GM23338 (cell line): ENCODE measurements around the gene PORCN. TPM values are rescaled to one million over a fixed set of nuclear protein-coding genes. Genes with fewer than 3 reads are reported as not detected.

Experiments used
- ATAC-seq: fragments of 200-7000 bp; cut with Tn5 transposase; 3 replicates; pipeline ENCODE4 v1.9.1; 2020
- DNase-seq: peaks from one replicate; pipeline ENCODE4 v3.0.0-alpha.2; 2015; ENCODE audit warnings: low spot score
- H2AFZ ChIP-seq: fragments of 200-600 bp; sonication (generic); 2 replicates; pipeline ENCODE4 v1.8.0; 2016; ENCODE audit warnings: antibody characterized with exemption, mild to moderate bottlenecking, moderate library complexity
- H3F3A ChIP-seq: fragments of 200-600 bp; sonication (generic); replicated peaks from 2 replicates; pipeline ENCODE4 v1.8.0; 2017; ENCODE audit warnings: antibody characterized with exemption, mixed run types, low read depth
- H3K27ac ChIP-seq: fragments of 200-600 bp; sonication (generic); 2 replicates; pipeline ENCODE4 v1.6.1; 2016; ENCODE audit warnings: low read depth
- H3K27me3 ChIP-seq: fragments of 200-600 bp; sonication (generic); 2 replicates; pipeline ENCODE4 v1.8.0; 2016; ENCODE audit warnings: mild to moderate bottlenecking, mixed run types, moderate library complexity; ENCODE audit not compliant: insufficient read depth
- H3K36me3 ChIP-seq: fragments of 200-600 bp; sonication (generic); 2 replicates; pipeline ENCODE4 v1.8.0; 2016; ENCODE audit warnings: mild to moderate bottlenecking; ENCODE audit not compliant: insufficient read depth
- H3K4me1 ChIP-seq: fragments of 200-600 bp; sonication (generic); 2 replicates; pipeline ENCODE4 v1.8.0; 2016; ENCODE audit warnings: mild to moderate bottlenecking, moderate library complexity; ENCODE audit not compliant: insufficient read depth
- H3K4me2 ChIP-seq: fragments of 200-600 bp; sonication (generic); 2 replicates; pipeline ENCODE4 v1.7.1; 2017; ENCODE audit warnings: mixed run types
- H3K4me3 ChIP-seq: fragments of 200-600 bp; sonication (generic); 2 replicates; pipeline ENCODE4 v1.6.1; 2016; ENCODE audit warnings: mixed run types
- H3K79me2 ChIP-seq: fragments of 200-600 bp; sonication (generic); replicated peaks from 2 replicates; pipeline ENCODE4 v1.8.0; 2017; ENCODE audit warnings: mild to moderate bottlenecking; ENCODE audit not compliant: insufficient read depth
- H3K9me2 ChIP-seq: fragments of 200-600 bp; sonication (generic); 2 replicates; pipeline ENCODE4 v1.8.0; 2017; ENCODE audit not compliant: insufficient read depth
- H4K20me1 ChIP-seq: fragments of 200-600 bp; sonication (generic); replicated peaks from 2 replicates; pipeline ENCODE4 v1.8.0; 2017; ENCODE audit warnings: mild to moderate bottlenecking; ENCODE audit not compliant: insufficient read depth
- H3K27ac Mint-ChIP-seq: 2 replicates; pipeline ENCODE4 v1.8.0; 2020; ENCODE audit warnings: inconsistent platforms, mild to moderate bottlenecking, moderate library complexity, mixed read lengths
- H3K27me3 Mint-ChIP-seq: 3 replicates; pipeline ENCODE4 v1.8.0; 2022; ENCODE audit warnings: low read depth, mild to moderate bottlenecking, moderate library complexity, mixed read lengths, inconsistent platforms; ENCODE audit not compliant: insufficient read depth, poor library complexity
- H3K36me3 Mint-ChIP-seq: 3 replicates; pipeline ENCODE4 v1.8.0; 2021; ENCODE audit warnings: low read depth, mild to moderate bottlenecking, inconsistent platforms, moderate library complexity, mixed read lengths
- H3K4me1 Mint-ChIP-seq: 3 replicates; pipeline ENCODE4 v1.8.0; 2020; ENCODE audit warnings: mild to moderate bottlenecking, inconsistent platforms, mixed read lengths
- H3K4me3 Mint-ChIP-seq: 3 replicates; pipeline ENCODE4 v1.8.0; 2021; ENCODE audit warnings: moderate library complexity, mild to moderate bottlenecking, inconsistent platforms, mixed read lengths
- H3K9me3 Mint-ChIP-seq: 3 replicates; pipeline ENCODE4 v1.8.0; 2020; ENCODE audit warnings: moderate library complexity, mild to moderate bottlenecking, inconsistent platforms, mixed read lengths
- CREB1 ChIP-seq: fragments of 250-450 bp; sonication (Bioruptor Pico); IDR thresholded peaks from 2 replicates; pipeline ENCODE4 v1.5.0; 2020; ENCODE audit warnings: low read depth, mild to moderate bottlenecking, moderate library complexity
- EZH2 ChIP-seq: fragments of 200-600 bp; sonication (generic); IDR thresholded peaks from one replicate; pipeline ENCODE4 v1.8.0; 2017; ENCODE audit warnings: antibody characterized with exemption, mild to moderate bottlenecking, low read depth; ENCODE audit not compliant: unreplicated experiment
- EZH2phosphoT487 ChIP-seq: fragments of 200-600 bp; sonication (generic); IDR thresholded peaks from one replicate; pipeline ENCODE4 v1.8.1; 2018; ENCODE audit warnings: antibody characterized with exemption; ENCODE audit not compliant: unreplicated experiment
- JUNB ChIP-seq: IDR thresholded peaks from one replicate; pipeline ENCODE4 v1.6.1; 2016; ENCODE audit warnings: antibody characterized with exemption; ENCODE audit not compliant: unreplicated experiment
- NANOG ChIP-seq: IDR thresholded peaks from 2 replicates; pipeline ENCODE4 v1.6.1; 2016; ENCODE audit warnings: antibody characterized with exemption, borderline replicate concordance
- POLR2AphosphoS5 ChIP-seq: IDR thresholded peaks from 2 replicates; pipeline ENCODE4 v1.6.1; 2016; ENCODE audit warnings: antibody characterized with exemption, low read depth
- STAT1 ChIP-seq: IDR thresholded peaks from one replicate; pipeline ENCODE4 v1.6.1; 2016; ENCODE audit warnings: antibody characterized with exemption; ENCODE audit not compliant: unreplicated experiment
- ZNF114 ChIP-seq: fragments of 250-450 bp; sonication (Bioruptor Pico); IDR thresholded peaks from 2 replicates; pipeline ENCODE4 v1.5.0; 2020; ENCODE audit warnings: mild to moderate bottlenecking, moderate library complexity
- ZNF331 ChIP-seq: fragments of 250-450 bp; sonication (Bioruptor Pico); IDR thresholded peaks from 2 replicates; pipeline ENCODE4 v1.5.0; 2020; ENCODE audit warnings: low read depth, mild to moderate bottlenecking, moderate library complexity
- polyA plus RNA-seq: library from polyadenylated mRNA; unstranded; fragments of >200 nt; fragmentation: Nextera tagmentation; extraction: Ambion mirVana; gene quantifications from 2 replicates; pipeline ENCODE4 v1.2.1, GENCODE V29; 2016
- total RNA-seq: library from RNA; depleted of rRNA; stranded (reverse); fragments of >200 nt; shearing (Covaris generic); gene quantifications from 2 replicates; pipeline ENCODE4 v1.2.3, GENCODE V29; 2014
- TF ChIP-seq, protein P1 (sequence below): IDR thresholded peaks from 2 replicates; pipeline ENCODE4 v1.6.1; 2016; ENCODE audit warnings: antibody characterized with exemption
- TF ChIP-seq, protein P2 (sequence below), 2 experiments: fragments of 200-600 bp in 1 of 2; sonication (generic) in 1 of 2; conservative IDR thresholded peaks; 2 replicates each; pipeline versions ENCODE4 v1.5.1 to v1.6.1; 2016 to 2017; ENCODE audit warnings: antibody characterized with exemption in 2 of 2, low read depth in 2 of 2, mild to moderate bottlenecking in 2 of 2, moderate library complexity in 1 of 2
- TF ChIP-seq, protein P3 (sequence below): IDR thresholded peaks from one replicate; pipeline ENCODE4 v1.6.1; 2018; ENCODE audit warnings: antibody characterized with exemption; ENCODE audit not compliant: unreplicated experiment
- TF ChIP-seq, protein P4 (sequence below): fragments of 250-450 bp; sonication (Bioruptor Pico); IDR thresholded peaks from 2 replicates; pipeline ENCODE4 v1.5.0; 2020; ENCODE audit warnings: mild to moderate bottlenecking, moderate library complexity

The PORCN gene
- total and polyA plus RNA-seq, 2 experiments from 2014 or later: 19.4 to 28.5 TPM

DNA sequence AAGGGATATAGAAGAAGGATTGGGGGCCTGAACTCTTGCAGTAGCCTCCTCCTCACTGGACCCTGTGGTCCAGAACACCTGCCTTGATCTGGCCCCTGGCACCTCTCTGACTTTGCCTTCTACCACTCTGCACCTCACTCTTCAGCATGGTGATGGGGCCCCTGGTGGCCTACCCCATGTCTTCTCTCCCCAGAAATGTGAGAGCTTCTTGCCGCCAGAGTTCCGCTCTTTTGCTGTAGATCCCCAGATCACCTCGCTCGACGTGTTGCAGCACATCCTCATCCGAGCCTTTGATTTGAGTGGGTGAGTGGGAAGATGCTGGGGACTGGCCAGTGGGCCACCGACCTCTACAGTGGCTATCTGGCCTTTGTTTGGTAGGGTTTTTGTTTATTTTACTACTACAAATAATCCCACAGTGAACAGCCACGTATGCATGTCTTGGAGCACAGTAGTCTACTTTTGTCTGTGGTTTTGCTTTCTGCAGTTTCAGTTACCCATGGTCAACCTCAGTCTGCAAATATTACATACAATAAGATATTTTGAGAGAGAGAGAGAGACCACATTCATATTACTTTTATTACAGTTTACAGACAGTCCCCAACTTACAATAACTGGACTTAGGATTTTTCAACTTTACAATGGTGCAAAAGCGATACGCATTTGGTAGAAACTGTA lies 32.5 kb downstream of the PORCN start:
- H3F3A ChIP-seq: no peaks in the 10 kb centered on the region
- Mint-ChIP-seq H3K27ac (no peak overlapping the region), H3K9me3 (no peaks in the 10 kb centered on the region), H3K4me3 (peak overlapping the region; percentile 5; the same call in 1 of the 3 replicates), H3K4me1 (peaks cover 6% of the 10 kb centered on the region), H3K36me3 (peaks cover 8% of the 10 kb centered on the region; the same call in 1 of the 3 replicates), H3K27me3 (no peaks in the 10 kb centered on the region)
- H3K36me3 ChIP-seq: no peaks in the 10 kb centered on the region
- H3K9me2 ChIP-seq: no peaks in the 10 kb centered on the region
- no peak overlapping the region for H3K4me2 ChIP-seq
- no peak overlapping the region for H3K27ac ChIP-seq
- no peaks in the 10 kb centered on the region; the same call in 1 of the 2 replicates for H3K4me1 ChIP-seq
- H3K4me3 ChIP-seq: no peak overlapping the region
- TF ChIP-seq STAT1: no peak
- no peak for TF ChIP-seq CREB1 (CRISPR knock-in tag)
- no peak for TF ChIP-seq JUNB
- TF ChIP-seq, protein P1, sequence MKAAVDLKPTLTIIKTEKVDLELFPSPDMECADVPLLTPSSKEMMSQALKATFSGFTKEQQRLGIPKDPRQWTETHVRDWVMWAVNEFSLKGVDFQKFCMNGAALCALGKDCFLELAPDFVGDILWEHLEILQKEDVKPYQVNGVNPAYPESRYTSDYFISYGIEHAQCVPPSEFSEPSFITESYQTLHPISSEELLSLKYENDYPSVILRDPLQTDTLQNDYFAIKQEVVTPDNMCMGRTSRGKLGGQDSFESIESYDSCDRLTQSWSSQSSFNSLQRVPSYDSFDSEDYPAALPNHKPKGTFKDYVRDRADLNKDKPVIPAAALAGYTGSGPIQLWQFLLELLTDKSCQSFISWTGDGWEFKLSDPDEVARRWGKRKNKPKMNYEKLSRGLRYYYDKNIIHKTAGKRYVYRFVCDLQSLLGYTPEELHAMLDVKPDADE: no peak
- TF ChIP-seq EZH2: no peak
- TF ChIP-seq, protein P2, sequence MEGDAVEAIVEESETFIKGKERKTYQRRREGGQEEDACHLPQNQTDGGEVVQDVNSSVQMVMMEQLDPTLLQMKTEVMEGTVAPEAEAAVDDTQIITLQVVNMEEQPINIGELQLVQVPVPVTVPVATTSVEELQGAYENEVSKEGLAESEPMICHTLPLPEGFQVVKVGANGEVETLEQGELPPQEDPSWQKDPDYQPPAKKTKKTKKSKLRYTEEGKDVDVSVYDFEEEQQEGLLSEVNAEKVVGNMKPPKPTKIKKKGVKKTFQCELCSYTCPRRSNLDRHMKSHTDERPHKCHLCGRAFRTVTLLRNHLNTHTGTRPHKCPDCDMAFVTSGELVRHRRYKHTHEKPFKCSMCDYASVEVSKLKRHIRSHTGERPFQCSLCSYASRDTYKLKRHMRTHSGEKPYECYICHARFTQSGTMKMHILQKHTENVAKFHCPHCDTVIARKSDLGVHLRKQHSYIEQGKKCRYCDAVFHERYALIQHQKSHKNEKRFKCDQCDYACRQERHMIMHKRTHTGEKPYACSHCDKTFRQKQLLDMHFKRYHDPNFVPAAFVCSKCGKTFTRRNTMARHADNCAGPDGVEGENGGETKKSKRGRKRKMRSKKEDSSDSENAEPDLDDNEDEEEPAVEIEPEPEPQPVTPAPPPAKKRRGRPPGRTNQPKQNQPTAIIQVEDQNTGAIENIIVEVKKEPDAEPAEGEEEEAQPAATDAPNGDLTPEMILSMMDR (conservative IDR thresholded peaks at IDR 0.05; ENCODE audit: low read depth in 2 of 2): no peak
- TF ChIP-seq EZH2phosphoT487: no peak
- TF ChIP-seq NANOG: no peak
- TF ChIP-seq ZNF331 (CRISPR knock-in tag): no peak
- TF ChIP-seq, protein P3, sequence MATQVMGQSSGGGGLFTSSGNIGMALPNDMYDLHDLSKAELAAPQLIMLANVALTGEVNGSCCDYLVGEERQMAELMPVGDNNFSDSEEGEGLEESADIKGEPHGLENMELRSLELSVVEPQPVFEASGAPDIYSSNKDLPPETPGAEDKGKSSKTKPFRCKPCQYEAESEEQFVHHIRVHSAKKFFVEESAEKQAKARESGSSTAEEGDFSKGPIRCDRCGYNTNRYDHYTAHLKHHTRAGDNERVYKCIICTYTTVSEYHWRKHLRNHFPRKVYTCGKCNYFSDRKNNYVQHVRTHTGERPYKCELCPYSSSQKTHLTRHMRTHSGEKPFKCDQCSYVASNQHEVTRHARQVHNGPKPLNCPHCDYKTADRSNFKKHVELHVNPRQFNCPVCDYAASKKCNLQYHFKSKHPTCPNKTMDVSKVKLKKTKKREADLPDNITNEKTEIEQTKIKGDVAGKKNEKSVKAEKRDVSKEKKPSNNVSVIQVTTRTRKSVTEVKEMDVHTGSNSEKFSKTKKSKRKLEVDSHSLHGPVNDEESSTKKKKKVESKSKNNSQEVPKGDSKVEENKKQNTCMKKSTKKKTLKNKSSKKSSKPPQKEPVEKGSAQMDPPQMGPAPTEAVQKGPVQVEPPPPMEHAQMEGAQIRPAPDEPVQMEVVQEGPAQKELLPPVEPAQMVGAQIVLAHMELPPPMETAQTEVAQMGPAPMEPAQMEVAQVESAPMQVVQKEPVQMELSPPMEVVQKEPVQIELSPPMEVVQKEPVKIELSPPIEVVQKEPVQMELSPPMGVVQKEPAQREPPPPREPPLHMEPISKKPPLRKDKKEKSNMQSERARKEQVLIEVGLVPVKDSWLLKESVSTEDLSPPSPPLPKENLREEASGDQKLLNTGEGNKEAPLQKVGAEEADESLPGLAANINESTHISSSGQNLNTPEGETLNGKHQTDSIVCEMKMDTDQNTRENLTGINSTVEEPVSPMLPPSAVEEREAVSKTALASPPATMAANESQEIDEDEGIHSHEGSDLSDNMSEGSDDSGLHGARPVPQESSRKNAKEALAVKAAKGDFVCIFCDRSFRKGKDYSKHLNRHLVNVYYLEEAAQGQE: no peak
- TF ChIP-seq ZNF114: no peak
- TF ChIP-seq, protein P4, sequence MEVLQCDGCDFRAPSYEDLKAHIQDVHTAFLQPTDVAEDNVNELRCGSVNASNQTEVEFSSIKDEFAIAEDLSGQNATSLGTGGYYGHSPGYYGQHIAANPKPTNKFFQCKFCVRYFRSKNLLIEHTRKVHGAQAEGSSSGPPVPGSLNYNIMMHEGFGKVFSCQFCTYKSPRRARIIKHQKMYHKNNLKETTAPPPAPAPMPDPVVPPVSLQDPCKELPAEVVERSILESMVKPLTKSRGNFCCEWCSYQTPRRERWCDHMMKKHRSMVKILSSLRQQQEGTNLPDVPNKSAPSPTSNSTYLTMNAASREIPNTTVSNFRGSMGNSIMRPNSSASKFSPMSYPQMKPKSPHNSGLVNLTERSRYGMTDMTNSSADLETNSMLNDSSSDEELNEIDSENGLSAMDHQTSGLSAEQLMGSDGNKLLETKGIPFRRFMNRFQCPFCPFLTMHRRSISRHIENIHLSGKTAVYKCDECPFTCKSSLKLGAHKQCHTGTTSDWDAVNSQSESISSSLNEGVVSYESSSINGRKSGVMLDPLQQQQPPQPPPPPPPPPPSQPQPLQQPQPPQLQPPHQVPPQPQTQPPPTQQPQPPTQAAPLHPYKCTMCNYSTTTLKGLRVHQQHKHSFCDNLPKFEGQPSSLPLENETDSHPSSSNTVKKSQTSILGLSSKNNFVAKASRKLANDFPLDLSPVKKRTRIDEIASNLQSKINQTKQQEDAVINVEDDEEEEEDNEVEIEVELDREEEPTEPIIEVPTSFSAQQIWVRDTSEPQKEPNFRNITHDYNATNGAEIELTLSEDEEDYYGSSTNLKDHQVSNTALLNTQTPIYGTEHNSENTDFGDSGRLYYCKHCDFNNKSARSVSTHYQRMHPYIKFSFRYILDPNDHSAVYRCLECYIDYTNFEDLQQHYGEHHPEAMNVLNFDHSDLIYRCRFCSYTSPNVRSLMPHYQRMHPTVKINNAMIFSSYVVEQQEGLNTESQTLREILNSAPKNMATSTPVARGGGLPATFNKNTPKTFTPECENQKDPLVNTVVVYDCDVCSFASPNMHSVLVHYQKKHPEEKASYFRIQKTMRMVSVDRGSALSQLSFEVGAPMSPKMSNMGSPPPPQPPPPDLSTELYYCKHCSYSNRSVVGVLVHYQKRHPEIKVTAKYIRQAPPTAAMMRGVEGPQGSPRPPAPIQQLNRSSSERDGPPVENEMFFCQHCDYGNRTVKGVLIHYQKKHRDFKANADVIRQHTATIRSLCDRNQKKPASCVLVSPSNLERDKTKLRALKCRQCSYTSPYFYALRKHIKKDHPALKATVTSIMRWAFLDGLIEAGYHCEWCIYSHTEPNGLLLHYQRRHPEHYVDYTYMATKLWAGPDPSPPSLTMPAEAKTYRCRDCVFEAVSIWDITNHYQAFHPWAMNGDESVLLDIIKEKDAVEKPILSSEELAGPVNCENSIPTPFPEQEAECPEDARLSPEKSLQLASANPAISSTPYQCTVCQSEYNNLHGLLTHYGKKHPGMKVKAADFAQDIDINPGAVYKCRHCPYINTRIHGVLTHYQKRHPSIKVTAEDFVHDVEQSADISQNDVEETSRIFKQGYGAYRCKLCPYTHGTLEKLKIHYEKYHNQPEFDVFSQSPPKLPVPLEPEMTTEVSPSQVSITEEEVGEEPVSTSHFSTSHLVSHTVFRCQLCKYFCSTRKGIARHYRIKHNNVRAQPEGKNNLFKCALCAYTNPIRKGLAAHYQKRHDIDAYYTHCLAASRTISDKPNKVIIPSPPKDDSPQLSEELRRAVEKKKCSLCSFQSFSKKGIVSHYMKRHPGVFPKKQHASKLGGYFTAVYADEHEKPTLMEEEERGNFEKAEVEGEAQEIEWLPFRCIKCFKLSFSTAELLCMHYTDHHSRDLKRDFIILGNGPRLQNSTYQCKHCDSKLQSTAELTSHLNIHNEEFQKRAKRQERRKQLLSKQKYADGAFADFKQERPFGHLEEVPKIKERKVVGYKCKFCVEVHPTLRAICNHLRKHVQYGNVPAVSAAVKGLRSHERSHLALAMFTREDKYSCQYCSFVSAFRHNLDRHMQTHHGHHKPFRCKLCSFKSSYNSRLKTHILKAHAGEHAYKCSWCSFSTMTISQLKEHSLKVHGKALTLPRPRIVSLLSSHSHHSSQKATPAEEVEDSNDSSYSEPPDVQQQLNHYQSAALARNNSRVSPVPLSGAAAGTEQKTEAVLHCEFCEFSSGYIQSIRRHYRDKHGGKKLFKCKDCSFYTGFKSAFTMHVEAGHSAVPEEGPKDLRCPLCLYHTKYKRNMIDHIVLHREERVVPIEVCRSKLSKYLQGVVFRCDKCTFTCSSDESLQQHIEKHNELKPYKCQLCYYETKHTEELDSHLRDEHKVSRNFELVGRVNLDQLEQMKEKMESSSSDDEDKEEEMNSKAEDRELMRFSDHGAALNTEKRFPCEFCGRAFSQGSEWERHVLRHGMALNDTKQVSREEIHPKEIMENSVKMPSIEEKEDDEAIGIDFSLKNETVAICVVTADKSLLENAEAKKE: no peak
- TF ChIP-seq POLR2AphosphoS5: no peak
- no peak for DNase-seq
- H4K20me1 ChIP-seq: no peaks in the 10 kb centered on the region
- no peaks in the 10 kb centered on the region for H3K27me3 ChIP-seq
- H2AFZ ChIP-seq: no peak overlapping the region
- H3K79me2 ChIP-seq: no peaks in the 10 kb centered on the region
- ATAC-seq: no peak
